ENCODE results near the gene SCAPER. TPM values are rescaled to one million over a fixed set of nuclear protein-coding genes. Genes with fewer than 3 reads are reported as not detected.

Gene SCAPER
- total RNA-seq, 1 experiment from 2014 or later, result 6.3 TPM

GRCh38 chr15:76468722-76469121 lies 436.4 kb downstream of the SCAPER start:
- Histone ChIP-seq H3K27me3 (ENCODE audit: low read length) (no peaks in the 10 kb centered on the region), H3K9me2 (replicated peaks; ENCODE audit: insufficient read depth, low read length) (no peaks in the 10 kb centered on the region)

GRCh38 chr15:76467136-76467535 lies 438.0 kb downstream of the SCAPER start:
- no peak overlapping the region for H2AFZ ChIP-seq (ENCODE audit: low read length)
- H3K4me3 ChIP-seq (ENCODE audit: low read length), result no peak overlapping the region
- DNase-seq, result no peak
- no peaks in the 10 kb centered on the region for H3K9me3 ChIP-seq (ENCODE audit: low read length)
- no peaks in the 10 kb centered on the region for H3K4me1 ChIP-seq (ENCODE audit: low read length)
- H4K20me1 ChIP-seq (ENCODE audit: insufficient read depth, low read depth, low read length), result no peaks in the 10 kb centered on the region
- no peak overlapping the region for H3K4me2 ChIP-seq (ENCODE audit: low read depth, low read length, poor library complexity, severe bottlenecking)
- H3K27me3 ChIP-seq (ENCODE audit: low read length), result no peaks in the 10 kb centered on the region
- no peak overlapping the region for H3K9ac ChIP-seq (ENCODE audit: low read length)
- no peaks in the 10 kb centered on the region for H3K36me3 ChIP-seq (ENCODE audit: insufficient read depth, low read length)
- H3K79me2 ChIP-seq (ENCODE audit: low read length), result no peaks in the 10 kb centered on the region
- H3K27ac ChIP-seq (ENCODE audit: low read length), result no peak overlapping the region
- H3K9me2 ChIP-seq (replicated peaks; ENCODE audit: insufficient read depth, low read length), result no peaks in the 10 kb centered on the region

More at GRCh38 chr15:76468722-76469121, 436.4 kb downstream of the SCAPER start:
- H3K4me3 ChIP-seq (ENCODE audit: low read length), result no peak overlapping the region
- no peaks in the 10 kb centered on the region for H4K20me1 ChIP-seq (ENCODE audit: insufficient read depth, low read depth, low read length)
- no peak overlapping the region for H3K27ac ChIP-seq (ENCODE audit: low read length)
- H3K9ac ChIP-seq (ENCODE audit: low read length), result no peak overlapping the region
- H3K4me2 ChIP-seq (ENCODE audit: low read depth, low read length, poor library complexity, severe bottlenecking), result no peak overlapping the region
- H2AFZ ChIP-seq (ENCODE audit: low read length), result no peak overlapping the region
- H3K4me1 ChIP-seq (ENCODE audit: low read length), result no peaks in the 10 kb centered on the region
- no peak for DNase-seq
- no peaks in the 10 kb centered on the region for H3K9me3 ChIP-seq (ENCODE audit: low read length)
- no peaks in the 10 kb centered on the region for H3K79me2 ChIP-seq (ENCODE audit: low read length)
- no peaks in the 10 kb centered on the region for H3K36me3 ChIP-seq (ENCODE audit: insufficient read depth, low read length)

GRCh38 chr15:76465728-76466127 lies 439.4 kb downstream of the SCAPER start:
- H3K4me3 ChIP-seq (ENCODE audit: low read length), result no peak overlapping the region
- H3K9me2 ChIP-seq (replicated peaks; ENCODE audit: insufficient read depth, low read length), result no peaks in the 10 kb centered on the region
- no peaks in the 10 kb centered on the region for H4K20me1 ChIP-seq (ENCODE audit: insufficient read depth, low read depth, low read length)
- no peaks in the 10 kb centered on the region for H3K4me1 ChIP-seq (ENCODE audit: low read length)
- no peak overlapping the region for H3K4me2 ChIP-seq (ENCODE audit: low read depth, low read length, poor library complexity, severe bottlenecking)
- H3K36me3 ChIP-seq (ENCODE audit: insufficient read depth, low read length), result no peaks in the 10 kb centered on the region
- H3K27ac ChIP-seq (ENCODE audit: low read length), result no peak overlapping the region
- DNase-seq, result no peak
- H3K9me3 ChIP-seq (ENCODE audit: low read length), result no peaks in the 10 kb centered on the region
- no peak overlapping the region for H2AFZ ChIP-seq (ENCODE audit: low read length)
- H3K27me3 ChIP-seq (ENCODE audit: low read length), result no peaks in the 10 kb centered on the region
- H3K9ac ChIP-seq (ENCODE audit: low read length), result no peak overlapping the region
- H3K79me2 ChIP-seq (ENCODE audit: low read length), result no peaks in the 10 kb centered on the region

- H3K4me1 ChIP-seq (ENCODE audit: low read length), result no peaks in the 10 kb centered on the region
- no peaks in the 10 kb centered on the region for H4K20me1 ChIP-seq (ENCODE audit: insufficient read depth, low read depth, low read length)
- no peak overlapping the region for H3K4me3 ChIP-seq (ENCODE audit: low read length)
- no peak overlapping the region for H3K9ac ChIP-seq (ENCODE audit: low read length)
- no peak overlapping the region for H2AFZ ChIP-seq (ENCODE audit: low read length)
- H3K27ac ChIP-seq (ENCODE audit: low read length), result no peak overlapping the region
- H3K4me2 ChIP-seq (ENCODE audit: low read depth, low read length, poor library complexity, severe bottlenecking), result no peak overlapping the region
- H3K36me3 ChIP-seq (ENCODE audit: insufficient read depth, low read length), result no peaks in the 10 kb centered on the region
- H3K9me3 ChIP-seq (ENCODE audit: low read length), result no peaks in the 10 kb centered on the region
- no peaks in the 10 kb centered on the region for H3K27me3 ChIP-seq (ENCODE audit: low read length)
- H3K9me2 ChIP-seq (replicated peaks; ENCODE audit: insufficient read depth, low read length), result no peaks in the 10 kb centered on the region
- H3K79me2 ChIP-seq (ENCODE audit: low read length), result no peaks in the 10 kb centered on the region
- no peak for DNase-seq
Measured at GRCh38 chr15:76464247-76464646, 440.9 kb downstream of the SCAPER start.

- Histone ChIP-seq H3K36me3 (ENCODE audit: insufficient read depth, low read length) (no peaks in the 10 kb centered on the region), H3K9me3 (ENCODE audit: low read length) (no peaks in the 10 kb centered on the region), H3K27ac (ENCODE audit: low read length) (no peak overlapping the region), H3K4me2 (ENCODE audit: low read depth, low read length, poor library complexity, severe bottlenecking) (no peak overlapping the region), H4K20me1 (ENCODE audit: insufficient read depth, low read depth, low read length) (no peaks in the 10 kb centered on the region), H3K4me3 (ENCODE audit: low read length) (no peak overlapping the region), H3K9ac (ENCODE audit: low read length) (no peak overlapping the region), H3K27me3 (ENCODE audit: low read length) (no peaks in the 10 kb centered on the region), H3K79me2 (ENCODE audit: low read length) (no peaks in the 10 kb centered on the region), H3K4me1 (ENCODE audit: low read length) (no peaks in the 10 kb centered on the region), H2AFZ (ENCODE audit: low read length) (no peak overlapping the region), H3K9me2 (replicated peaks; ENCODE audit: insufficient read depth, low read length) (no peaks in the 10 kb centered on the region)
- DNase-seq, result no peak
Measured at GRCh38 chr15:76460871-76461270, 444.3 kb downstream of the SCAPER start.

GRCh38 chr15:76460347-76460746 lies 444.8 kb downstream of the SCAPER start:
- H3K9ac ChIP-seq (ENCODE audit: low read length), result no peak overlapping the region
- no peaks in the 10 kb centered on the region for H3K36me3 ChIP-seq (ENCODE audit: insufficient read depth, low read length)
- no peak overlapping the region for H3K27ac ChIP-seq (ENCODE audit: low read length)
- no peak overlapping the region for H2AFZ ChIP-seq (ENCODE audit: low read length)
- H3K4me3 ChIP-seq (ENCODE audit: low read length), result no peak overlapping the region
- no peaks in the 10 kb centered on the region for H3K27me3 ChIP-seq (ENCODE audit: low read length)
- H3K4me2 ChIP-seq (ENCODE audit: low read depth, low read length, poor library complexity, severe bottlenecking), result no peak overlapping the region
- DNase-seq, result no peak
- no peaks in the 10 kb centered on the region for H3K9me3 ChIP-seq (ENCODE audit: low read length)
- no peaks in the 10 kb centered on the region for H4K20me1 ChIP-seq (ENCODE audit: insufficient read depth, low read depth, low read length)
- H3K9me2 ChIP-seq (replicated peaks; ENCODE audit: insufficient read depth, low read length), result no peaks in the 10 kb centered on the region
- H3K4me1 ChIP-seq (ENCODE audit: low read length), result no peaks in the 10 kb centered on the region
- H3K79me2 ChIP-seq (ENCODE audit: low read length), result no peaks in the 10 kb centered on the region

- no peak overlapping the region for H3K4me3 ChIP-seq (ENCODE audit: low read length)
- no peaks in the 10 kb centered on the region for H3K9me2 ChIP-seq (replicated peaks; ENCODE audit: insufficient read depth, low read length)
- H3K27ac ChIP-seq (ENCODE audit: low read length), result no peak overlapping the region
Measured at GRCh38 chr15:76451540-76451939, 453.6 kb downstream of the SCAPER start.

GRCh38 chr15:76449455-76449854 lies 455.7 kb downstream of the SCAPER start:
- Histone ChIP-seq H3K9ac (ENCODE audit: low read length) (no peak overlapping the region), H3K4me2 (ENCODE audit: low read depth, low read length, poor library complexity, severe bottlenecking) (no peak overlapping the region), H3K4me3 (ENCODE audit: low read length) (no peak overlapping the region), H3K27ac (ENCODE audit: low read length) (no peak overlapping the region), H2AFZ (ENCODE audit: low read length) (no peak overlapping the region), H3K27me3 (ENCODE audit: low read length) (no peaks in the 10 kb centered on the region), H3K9me3 (ENCODE audit: low read length) (no peaks in the 10 kb centered on the region), H3K9me2 (replicated peaks; ENCODE audit: insufficient read depth, low read length) (no peaks in the 10 kb centered on the region), H3K4me1 (ENCODE audit: low read length) (no peaks in the 10 kb centered on the region), H4K20me1 (ENCODE audit: insufficient read depth, low read depth, low read length) (no peaks in the 10 kb centered on the region), H3K79me2 (ENCODE audit: low read length) (no peaks in the 10 kb centered on the region), H3K36me3 (ENCODE audit: insufficient read depth, low read length) (no peaks in the 10 kb centered on the region)
- no peak for DNase-seq

More at GRCh38 chr15:76451540-76451939, 453.6 kb downstream of the SCAPER start:
- no peaks in the 10 kb centered on the region for H3K4me1 ChIP-seq (ENCODE audit: low read length)
- no peaks in the 10 kb centered on the region for H3K9me3 ChIP-seq (ENCODE audit: low read length)
- H2AFZ ChIP-seq (ENCODE audit: low read length), result no peak overlapping the region
- no peak overlapping the region for H3K9ac ChIP-seq (ENCODE audit: low read length)
- no peak for DNase-seq
- H4K20me1 ChIP-seq (ENCODE audit: insufficient read depth, low read depth, low read length), result no peaks in the 10 kb centered on the region
- no peaks in the 10 kb centered on the region for H3K27me3 ChIP-seq (ENCODE audit: low read length)
- H3K4me2 ChIP-seq (ENCODE audit: low read depth, low read length, poor library complexity, severe bottlenecking), result no peak overlapping the region
- H3K79me2 ChIP-seq (ENCODE audit: low read length), result no peaks in the 10 kb centered on the region
- no peaks in the 10 kb centered on the region for H3K36me3 ChIP-seq (ENCODE audit: insufficient read depth, low read length)

- H3K9me3 ChIP-seq (ENCODE audit: low read length), result no peaks in the 10 kb centered on the region
- no peaks in the 10 kb centered on the region for H3K79me2 ChIP-seq (ENCODE audit: low read length)
- no peaks in the 10 kb centered on the region for H3K36me3 ChIP-seq (ENCODE audit: insufficient read depth, low read length)
- H3K9me2 ChIP-seq (replicated peaks; ENCODE audit: insufficient read depth, low read length), result no peaks in the 10 kb centered on the region
- no peak overlapping the region for H3K27ac ChIP-seq (ENCODE audit: low read length)
- no peak overlapping the region for H3K4me2 ChIP-seq (ENCODE audit: low read depth, low read length, poor library complexity, severe bottlenecking)
- no peaks in the 10 kb centered on the region for H3K27me3 ChIP-seq (ENCODE audit: low read length)
- no peaks in the 10 kb centered on the region for H4K20me1 ChIP-seq (ENCODE audit: insufficient read depth, low read depth, low read length)
- H2AFZ ChIP-seq (ENCODE audit: low read length), result no peak overlapping the region
- no peak overlapping the region for H3K4me3 ChIP-seq (ENCODE audit: low read length)
- no peak for DNase-seq
- H3K9ac ChIP-seq (ENCODE audit: low read length), result no peak overlapping the region
- no peaks in the 10 kb centered on the region for H3K4me1 ChIP-seq (ENCODE audit: low read length)
Measured at GRCh38 chr15:76448755-76449154, 456.4 kb downstream of the SCAPER start.
